Kidney tubule cell (primary cell): ENCODE results near the gene NUBPL.
A peak's percentile ranks its signal among the peaks of the same experiment; 100 is the strongest.
"Not testable (repeated sequence)": the region's sequence is repeated elsewhere in the genome, so short reads cannot be mapped to it uniquely, and the experiment has no call there.

Experiments used
- DNase-seq: peaks from one replicate; pipeline ENCODE4 v3.0.0-alpha.2; 2018; ENCODE audit warnings: low spot score

Gene NUBPL

GRCh38 chr14:31813724-31814490, 252.7 kb downstream of the NUBPL start:
- DNase-seq: not testable (repeated sequence)

GRCh38 chr14:31819281-31819680, 258.1 kb downstream of the NUBPL start:
- no peak for DNase-seq

- DNase-seq: no peak
Observed at GRCh38 chr14:31825459-31825858, 264.3 kb downstream of the NUBPL start.

- DNase-seq: no peak
Observed at GRCh38 chr14:31827325-31827724, 266.1 kb downstream of the NUBPL start.

- DNase-seq: peak; percentile 26
Observed at GRCh38 chr14:31828946-31829868, 268.0 kb downstream of the NUBPL start.

- peak; percentile 19 for DNase-seq
Observed at GRCh38 chr14:31834616-31835015, 273.4 kb downstream of the NUBPL start.

- DNase-seq: no peak
Observed at GRCh38 chr14:31835049-31835448, 273.8 kb downstream of the NUBPL start.

GRCh38 chr14:31837031-31837430, 275.8 kb downstream of the NUBPL start:
- peak; percentile 9 for DNase-seq

- DNase-seq: peak; percentile 14
Observed at GRCh38 chr14:31842899-31843298, 281.7 kb downstream of the NUBPL start.

GRCh38 chr14:31843361-31844091, 282.3 kb downstream of the NUBPL start:
- peak; percentile 24 for DNase-seq

GRCh38 chr14:31854508-31855075, 293.4 kb downstream of the NUBPL start:
- no peak for DNase-seq

GRCh38 chr14:31855262-31855661, 294.1 kb downstream of the NUBPL start:
- no peak for DNase-seq

- DNase-seq: not testable (repeated sequence)
Observed at GRCh38 chr14:31856003-31856402, 294.8 kb downstream of the NUBPL start.

GRCh38 chr14:31858868-31859267, 297.7 kb downstream of the NUBPL start:
- DNase-seq: no peak

GRCh38 chr14:31864937-31865855, 304.0 kb downstream of the NUBPL start:
- DNase-seq: no peak

GRCh38 chr14:31867570-31867969, 306.4 kb downstream of the NUBPL start:
- no peak for DNase-seq

- not testable (repeated sequence) for DNase-seq
Observed at GRCh38 chr14:31868096-31868495, 306.9 kb downstream of the NUBPL start.

- no peak for DNase-seq
Observed at GRCh38 chr14:31876741-31877140, 315.5 kb downstream of the NUBPL start.

- no peak for DNase-seq
Observed at GRCh38 chr14:31877255-31877798, 316.1 kb downstream of the NUBPL start.

GRCh38 chr14:31879661-31880348, 318.6 kb downstream of the NUBPL start:
- DNase-seq: no peak
